HCT116 (cell line): Measurements from ENCODE around the gene TRAF5. TPM values are rescaled to one million over a fixed set of nuclear protein-coding genes. Genes with fewer than 3 reads are reported as not detected.

Source experiments
- ATAC-seq: fragments of 200-7000 bp; cut with Tn5 transposase; 2 replicates; pipeline ENCODE4 v1.9.1; 2020; ENCODE audit warnings: mild to moderate bottlenecking, moderate library complexity
- BruUV-seq: library from RNA; stranded (reverse); fragments of 400-500 nt; replicated peaks from 2 replicates; lab custom pipeline; 2021; lab: Mats Ljungman, UMichigan
- CTCF ChIA-PET: fragments of 300-600 bp; sonication (Branson Sonifier 250); formaldehyde crosslinking; loops from one replicate; lab custom pipeline; 2021; ENCODE audit warnings: antibody characterized with exemption; lab: Charles Lee
- POLR2A ChIA-PET: fragments of 300-600, 350-600 bp; sonication (Branson Sonifier 250); formaldehyde crosslinking; loops from one replicate; lab custom pipeline; 2021; ENCODE audit warnings: antibody characterized with exemption; lab: Charles Lee
- RAD21 ChIA-PET, 2 experiments: fragments of 300-600 bp; sonication (Branson Sonifier 250); formaldehyde crosslinking; loops; one replicate each; lab custom pipeline; 2023; ENCODE audit warnings: low total read pairs in 2 of 2; ENCODE audit not compliant: uncharacterized antibody in 2 of 2, unreplicated experiment in 2 of 2, low non-redundant PET in 1 of 2; lab: Charles Lee
- DNase-seq: peaks from one replicate; pipeline ENCODE4 v3.0.0-alpha.2; 2010; ENCODE audit warnings: low read depth, low spot score
- H2AFZ ChIP-seq: fragments of 200-600 bp; shearing (Covaris generic), sonication (generic); 2 replicates; pipeline ENCODE4 v1.6.1; 2017; ENCODE audit warnings: low read depth, mixed run types, mixed read lengths, antibody characterized with exemption, low read length; ENCODE audit not compliant: poor library complexity, severe bottlenecking
- H3K27ac ChIP-seq: 2 replicates; pipeline ENCODE4 v1.5.1; 2012; ENCODE audit warnings: low read depth, low read length
- H3K27me3 ChIP-seq: fragments of 200-600 bp; sonication (generic); 2 replicates; pipeline ENCODE4 v1.6.1; 2016; ENCODE audit warnings: mixed run types, low read length, mixed read lengths; ENCODE audit not compliant: insufficient read depth
- H3K36me3 ChIP-seq, 2 experiments: fragments of 200-500 bp in 1 of 2; fragments of 200-600 bp in 1 of 2; sonication (Bioruptor generic) in 1 of 2; sonication (generic) in 1 of 2; 2 replicates each; pipeline versions ENCODE4 v1.5.1 to v1.6.1; 2014 to 2016; ENCODE audit warnings: low read length in 2 of 2, inconsistent platforms in 1 of 2, mixed read lengths in 1 of 2, mixed run types in 1 of 2; ENCODE audit not compliant: insufficient read depth in 2 of 2, control insufficient read depth in 1 of 2
- H3K4me1 ChIP-seq, 2 experiments: fragments of 200-600 bp in 1 of 2; sonication (generic) in 1 of 2; 2 replicates each; pipeline versions ENCODE4 v1.5.1 to v1.6.1; 2012 to 2017; ENCODE audit warnings: low read length in 2 of 2, inconsistent platforms in 1 of 2, mild to moderate bottlenecking in 1 of 2, mixed read lengths in 1 of 2, mixed run types in 1 of 2, moderate library complexity in 1 of 2; ENCODE audit not compliant: insufficient read depth in 2 of 2, control insufficient read depth in 1 of 2
- H3K4me2 ChIP-seq: fragments of 200-600 bp; sonication (generic); 2 replicates; pipeline ENCODE4 v1.6.1; 2017; ENCODE audit warnings: mixed run types, low read length, mixed read lengths
- H3K4me3 ChIP-seq, 2 experiments: fragments of 200-600 bp in 1 of 2; sonication (generic) in 1 of 2; replicated peaks in 1 of 2; 2 replicates each; pipeline ENCODE4 v1.5.1; 2011 to 2016; ENCODE audit warnings: low read length in 2 of 2, control low read depth in 1 of 2, low read depth in 1 of 2, mild to moderate bottlenecking in 1 of 2, mixed read lengths in 1 of 2, mixed run types in 1 of 2
- H3K79me2 ChIP-seq: fragments of 200-600 bp; sonication (generic); 2 replicates; pipeline ENCODE4 v1.6.1; 2017; ENCODE audit warnings: mild to moderate bottlenecking, mixed run types, low read length, moderate library complexity, mixed read lengths; ENCODE audit not compliant: insufficient read depth
- H3K9ac ChIP-seq: fragments of 200-600 bp; sonication (generic); 2 replicates; pipeline ENCODE4 v1.6.1; 2016; ENCODE audit warnings: low read length, mixed read lengths
- H3K9me2 ChIP-seq: fragments of 200-600 bp; sonication (generic), shearing (Covaris generic); 2 replicates; pipeline ENCODE4 v1.6.1; 2017; ENCODE audit warnings: mixed run types, mild to moderate bottlenecking, moderate library complexity; ENCODE audit not compliant: insufficient read depth
- H3K9me3 ChIP-seq, 2 experiments: fragments of 200-500 bp in 1 of 2; fragments of 200-600 bp in 1 of 2; sonication (Bioruptor generic) in 1 of 2; sonication (generic) in 1 of 2; 2 replicates each; pipeline ENCODE4 v1.6.1; 2014 to 2017; ENCODE audit warnings: low read length in 2 of 2, mixed read lengths in 2 of 2, inconsistent platforms in 1 of 2, low read depth in 1 of 2, mild to moderate bottlenecking in 1 of 2, mixed run types in 1 of 2, moderate library complexity in 1 of 2; ENCODE audit not compliant: control insufficient read depth in 1 of 2, insufficient read depth in 1 of 2
- H4K20me1 ChIP-seq: fragments of 200-600 bp; sonication (generic), shearing (Covaris generic); 2 replicates; pipeline ENCODE4 v1.6.1; 2017; ENCODE audit warnings: mixed run types, mild to moderate bottlenecking, moderate library complexity; ENCODE audit not compliant: insufficient read depth
- CBX3 ChIP-seq: IDR thresholded peaks from 2 replicates; pipeline ENCODE4 v1.6.1; 2012; ENCODE audit warnings: low read depth
- CEBPB ChIP-seq: IDR thresholded peaks from 2 replicates; pipeline ENCODE4 v1.6.1; 2012; ENCODE audit warnings: low read depth
- EGR1 ChIP-seq: IDR thresholded peaks from 2 replicates; pipeline ENCODE4 v1.6.1; 2012; ENCODE audit warnings: low read depth
- ELF1 ChIP-seq: IDR thresholded peaks from 2 replicates; pipeline ENCODE4 v1.6.1; 2012; ENCODE audit warnings: low read depth, borderline replicate concordance
- FOSL1 ChIP-seq: IDR thresholded peaks from 2 replicates; pipeline ENCODE4 v1.6.1; 2012; ENCODE audit warnings: low read depth
- JUND ChIP-seq: IDR thresholded peaks from 2 replicates; pipeline ENCODE4 v1.6.1; 2012
- POLR2A ChIP-seq: IDR thresholded peaks from 2 replicates; pipeline ENCODE4 v1.7.0; 2011; ENCODE audit warnings: borderline replicate concordance; ENCODE audit not compliant: insufficient read depth, insufficient read length; ENCODE audit errors: extremely low read depth
- POLR2AphosphoS5 ChIP-seq: IDR thresholded peaks from 2 replicates; pipeline ENCODE4 v1.6.1; 2011; ENCODE audit warnings: mild to moderate bottlenecking, low read depth, low read length, moderate library complexity
- RAD21 ChIP-seq: IDR thresholded peaks from 2 replicates; pipeline ENCODE4 v1.6.1; 2012; ENCODE audit warnings: low read depth, mild to moderate bottlenecking
- SP1 ChIP-seq: IDR thresholded peaks from 2 replicates; pipeline ENCODE4 v1.6.1; 2012; ENCODE audit warnings: low read depth
- TCF7L2 ChIP-seq: IDR thresholded peaks from 2 replicates; pipeline ENCODE4 v1.7.0; 2011; ENCODE audit warnings: borderline replicate concordance, inconsistent platforms; ENCODE audit not compliant: insufficient read depth, insufficient read length; ENCODE audit errors: extremely low read depth
- YY1 ChIP-seq: IDR thresholded peaks from 2 replicates; pipeline ENCODE4 v1.6.1; 2011; ENCODE audit warnings: low read length, low read depth, moderate library complexity, mild to moderate bottlenecking; ENCODE audit not compliant: insufficient replicate concordance; ENCODE audit errors: extremely low read depth
- ZFX ChIP-seq: fragments of 450-650 bp; IDR thresholded peaks from 2 replicates; pipeline ENCODE4 v1.6.1; 2017
- ZNF274 ChIP-seq: fragments of 200-500 bp; sonication (Bioruptor generic); IDR thresholded peaks from 2 replicates; pipeline ENCODE4 v1.6.1; 2014; ENCODE audit warnings: mild to moderate bottlenecking, low read depth, low read length, inconsistent platforms
- intact Hi-C: fragments of 100-400 bp; cut with micrococcal nuclease; formaldehyde crosslinking; loops from 2 replicates; pipeline ENCODE4 v1.10.0; 2022
- total RNA-seq: library from RNA; stranded (reverse); gene quantifications from one replicate; pipeline ENCODE4 v1.2.1, GENCODE V29; 2021; ENCODE audit not compliant: unreplicated experiment
- TF ChIP-seq, protein P1 (sequence below): IDR thresholded peaks from 2 replicates; pipeline ENCODE4 v1.6.1; 2012
- TF ChIP-seq, protein P2 (sequence below): IDR thresholded peaks from 2 replicates; pipeline ENCODE4 v1.6.1; 2012
- TF ChIP-seq, protein P3 (sequence below), 3 experiments: fragments of 200-600 bp in 1 of 3; sonication (generic) in 1 of 3; IDR thresholded peaks in 2 of 3; conservative IDR thresholded peaks in 1 of 3; 2 replicates each; pipeline ENCODE4 v1.5.1; 2012 to 2017; ENCODE audit warnings: low read depth in 2 of 3, low read length in 2 of 3, antibody characterized with exemption in 1 of 3, borderline replicate concordance in 1 of 3, control low read depth in 1 of 3, mild to moderate bottlenecking in 1 of 3, mixed read lengths in 1 of 3, mixed run types in 1 of 3, moderate library complexity in 1 of 3; ENCODE audit not compliant: insufficient read depth in 1 of 3
- TF ChIP-seq, protein P4 (sequence below): IDR thresholded peaks from 2 replicates; pipeline ENCODE4 v1.6.1; 2012; ENCODE audit warnings: low read depth

The TRAF5 gene
- total RNA-seq, 1 experiment from 2014 or later, result 6.5 TPM

DNA sequence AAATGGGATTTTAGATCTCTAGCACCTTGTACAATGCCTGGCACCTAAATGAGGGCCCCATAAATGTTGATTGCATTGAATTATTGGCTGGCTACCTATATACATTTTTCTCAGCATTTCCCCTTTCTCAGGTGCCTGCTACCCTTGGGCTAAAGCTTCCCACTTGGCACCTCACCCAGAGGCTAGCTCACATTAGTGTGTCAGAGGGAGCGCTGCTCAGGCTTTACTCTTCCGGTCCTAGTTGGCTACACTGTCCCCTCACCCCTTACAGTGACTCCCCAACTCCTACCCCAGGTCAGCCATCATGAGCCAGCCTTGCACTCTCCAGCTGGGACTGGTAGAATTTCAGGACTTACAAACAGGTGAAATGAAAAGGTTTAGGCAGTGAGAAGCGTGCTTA lies 9.5 kb downstream of the TRAF5 start:
- no TSS peak for BruUV-seq
- Histone ChIP-seq H3K9ac (no peak overlapping the region), H3K27ac (no peak overlapping the region), H3K9me2 (no peaks in the 10 kb centered on the region), H3K4me1 (peaks cover 0 to 9% of the 10 kb centered on the region in 2 experiments; a peak in 1 of 4 replicates), H3K27me3 (no peaks in the 10 kb centered on the region), H2AFZ (no peak overlapping the region), H3K4me3 (no peak overlapping the region), H4K20me1 (no peaks in the 10 kb centered on the region), H3K36me3 (no peaks in the 10 kb centered on the region), H3K4me2 (no peak overlapping the region), H3K79me2 (peaks cover 3% of the 10 kb centered on the region; the same call in 1 of the 2 replicates), H3K9me3 (no peaks in the 10 kb centered on the region)
- DNase-seq (no peak), ATAC-seq (no peak)
- TF ChIP-seq ZNF274, result no peak
- no peak for TF ChIP-seq CBX3
- TF ChIP-seq TCF7L2, result no peak
- no peak for TF ChIP-seq RAD21
- TF ChIP-seq EGR1, result no peak
- no peak for TF ChIP-seq ZFX
- no peak for TF ChIP-seq ELF1
- TF ChIP-seq, protein P1, sequence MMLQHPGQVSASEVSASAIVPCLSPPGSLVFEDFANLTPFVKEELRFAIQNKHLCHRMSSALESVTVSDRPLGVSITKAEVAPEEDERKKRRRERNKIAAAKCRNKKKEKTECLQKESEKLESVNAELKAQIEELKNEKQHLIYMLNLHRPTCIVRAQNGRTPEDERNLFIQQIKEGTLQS, result no peak
- no peak for TF ChIP-seq FOSL1
- TF ChIP-seq, protein P2, sequence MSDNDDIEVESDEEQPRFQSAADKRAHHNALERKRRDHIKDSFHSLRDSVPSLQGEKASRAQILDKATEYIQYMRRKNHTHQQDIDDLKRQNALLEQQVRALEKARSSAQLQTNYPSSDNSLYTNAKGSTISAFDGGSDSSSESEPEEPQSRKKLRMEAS, result no peak
- no peak for TF ChIP-seq SP1
- TF ChIP-seq, protein P3, sequence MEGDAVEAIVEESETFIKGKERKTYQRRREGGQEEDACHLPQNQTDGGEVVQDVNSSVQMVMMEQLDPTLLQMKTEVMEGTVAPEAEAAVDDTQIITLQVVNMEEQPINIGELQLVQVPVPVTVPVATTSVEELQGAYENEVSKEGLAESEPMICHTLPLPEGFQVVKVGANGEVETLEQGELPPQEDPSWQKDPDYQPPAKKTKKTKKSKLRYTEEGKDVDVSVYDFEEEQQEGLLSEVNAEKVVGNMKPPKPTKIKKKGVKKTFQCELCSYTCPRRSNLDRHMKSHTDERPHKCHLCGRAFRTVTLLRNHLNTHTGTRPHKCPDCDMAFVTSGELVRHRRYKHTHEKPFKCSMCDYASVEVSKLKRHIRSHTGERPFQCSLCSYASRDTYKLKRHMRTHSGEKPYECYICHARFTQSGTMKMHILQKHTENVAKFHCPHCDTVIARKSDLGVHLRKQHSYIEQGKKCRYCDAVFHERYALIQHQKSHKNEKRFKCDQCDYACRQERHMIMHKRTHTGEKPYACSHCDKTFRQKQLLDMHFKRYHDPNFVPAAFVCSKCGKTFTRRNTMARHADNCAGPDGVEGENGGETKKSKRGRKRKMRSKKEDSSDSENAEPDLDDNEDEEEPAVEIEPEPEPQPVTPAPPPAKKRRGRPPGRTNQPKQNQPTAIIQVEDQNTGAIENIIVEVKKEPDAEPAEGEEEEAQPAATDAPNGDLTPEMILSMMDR (IDR thresholded peaks at IDR 0.05 in 2 of 3, conservative IDR thresholded peaks at IDR 0.05 in 1 of 3; ENCODE audit: borderline replicate concordance in 1 of 3, insufficient read depth in 1 of 3, low read depth in 2 of 3, low read length in 2 of 3), result no peak
- no peak for TF ChIP-seq JUND
- no peak for TF ChIP-seq YY1
- TF ChIP-seq CEBPB, result no peak
- no peak for TF ChIP-seq POLR2A
- no peak for TF ChIP-seq POLR2AphosphoS5
- TF ChIP-seq, protein P4, sequence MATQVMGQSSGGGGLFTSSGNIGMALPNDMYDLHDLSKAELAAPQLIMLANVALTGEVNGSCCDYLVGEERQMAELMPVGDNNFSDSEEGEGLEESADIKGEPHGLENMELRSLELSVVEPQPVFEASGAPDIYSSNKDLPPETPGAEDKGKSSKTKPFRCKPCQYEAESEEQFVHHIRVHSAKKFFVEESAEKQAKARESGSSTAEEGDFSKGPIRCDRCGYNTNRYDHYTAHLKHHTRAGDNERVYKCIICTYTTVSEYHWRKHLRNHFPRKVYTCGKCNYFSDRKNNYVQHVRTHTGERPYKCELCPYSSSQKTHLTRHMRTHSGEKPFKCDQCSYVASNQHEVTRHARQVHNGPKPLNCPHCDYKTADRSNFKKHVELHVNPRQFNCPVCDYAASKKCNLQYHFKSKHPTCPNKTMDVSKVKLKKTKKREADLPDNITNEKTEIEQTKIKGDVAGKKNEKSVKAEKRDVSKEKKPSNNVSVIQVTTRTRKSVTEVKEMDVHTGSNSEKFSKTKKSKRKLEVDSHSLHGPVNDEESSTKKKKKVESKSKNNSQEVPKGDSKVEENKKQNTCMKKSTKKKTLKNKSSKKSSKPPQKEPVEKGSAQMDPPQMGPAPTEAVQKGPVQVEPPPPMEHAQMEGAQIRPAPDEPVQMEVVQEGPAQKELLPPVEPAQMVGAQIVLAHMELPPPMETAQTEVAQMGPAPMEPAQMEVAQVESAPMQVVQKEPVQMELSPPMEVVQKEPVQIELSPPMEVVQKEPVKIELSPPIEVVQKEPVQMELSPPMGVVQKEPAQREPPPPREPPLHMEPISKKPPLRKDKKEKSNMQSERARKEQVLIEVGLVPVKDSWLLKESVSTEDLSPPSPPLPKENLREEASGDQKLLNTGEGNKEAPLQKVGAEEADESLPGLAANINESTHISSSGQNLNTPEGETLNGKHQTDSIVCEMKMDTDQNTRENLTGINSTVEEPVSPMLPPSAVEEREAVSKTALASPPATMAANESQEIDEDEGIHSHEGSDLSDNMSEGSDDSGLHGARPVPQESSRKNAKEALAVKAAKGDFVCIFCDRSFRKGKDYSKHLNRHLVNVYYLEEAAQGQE, result no peak
- intact Hi-C loops, result no loop called here
- ChIA-PET CTCF (no interaction called here), RAD21 (no interaction called here), POLR2A (no interaction called here)
